NCI-H82 treated with DMSO at 0.1 percent for 48 hours (cell line): ENCODE results near the gene TSPO2.

ENCODE experiments used
- DNase-seq: peaks from one replicate; lab custom pipeline; 2025; ENCODE audit not compliant: unreplicated experiment; lab: John Stamatoyannopoulos, UW

TSPO2 gene

DNA sequence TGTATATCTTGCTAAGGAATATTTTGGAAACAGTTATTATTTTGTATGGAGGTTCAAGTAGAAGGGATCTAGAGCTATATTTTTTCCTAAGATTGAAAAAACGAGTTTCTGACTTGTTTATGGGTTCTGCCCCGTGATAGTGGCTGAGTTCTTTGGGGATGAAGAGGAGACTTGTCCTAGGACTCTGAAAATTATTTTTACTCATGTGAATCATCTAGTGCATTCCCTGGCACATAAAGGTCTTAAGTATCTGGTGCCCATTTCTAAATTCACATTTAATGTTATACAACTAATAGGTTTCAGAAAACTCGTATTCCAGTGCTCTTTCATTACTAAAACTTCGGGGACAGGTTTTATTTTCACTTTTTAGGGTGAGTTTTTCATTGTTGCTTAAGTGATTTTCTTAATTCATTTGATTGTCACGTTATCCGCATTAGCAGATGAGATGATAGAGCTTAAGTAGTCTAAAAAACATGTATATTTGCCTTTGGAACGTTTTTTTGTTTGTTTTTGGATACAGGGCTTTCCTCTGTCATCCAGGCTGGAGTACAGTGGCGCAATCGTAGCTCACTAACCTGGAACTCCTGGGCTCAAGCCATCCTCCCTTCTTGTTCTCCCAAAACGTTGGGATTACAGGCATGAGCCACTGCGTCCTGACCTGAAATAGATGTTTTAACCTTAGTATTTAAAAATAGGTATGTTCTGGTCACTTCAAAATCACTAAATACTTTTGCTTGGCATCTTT lies 32.6 kb downstream of the TSPO2 start:
- DNase-seq: no peak

DNA sequence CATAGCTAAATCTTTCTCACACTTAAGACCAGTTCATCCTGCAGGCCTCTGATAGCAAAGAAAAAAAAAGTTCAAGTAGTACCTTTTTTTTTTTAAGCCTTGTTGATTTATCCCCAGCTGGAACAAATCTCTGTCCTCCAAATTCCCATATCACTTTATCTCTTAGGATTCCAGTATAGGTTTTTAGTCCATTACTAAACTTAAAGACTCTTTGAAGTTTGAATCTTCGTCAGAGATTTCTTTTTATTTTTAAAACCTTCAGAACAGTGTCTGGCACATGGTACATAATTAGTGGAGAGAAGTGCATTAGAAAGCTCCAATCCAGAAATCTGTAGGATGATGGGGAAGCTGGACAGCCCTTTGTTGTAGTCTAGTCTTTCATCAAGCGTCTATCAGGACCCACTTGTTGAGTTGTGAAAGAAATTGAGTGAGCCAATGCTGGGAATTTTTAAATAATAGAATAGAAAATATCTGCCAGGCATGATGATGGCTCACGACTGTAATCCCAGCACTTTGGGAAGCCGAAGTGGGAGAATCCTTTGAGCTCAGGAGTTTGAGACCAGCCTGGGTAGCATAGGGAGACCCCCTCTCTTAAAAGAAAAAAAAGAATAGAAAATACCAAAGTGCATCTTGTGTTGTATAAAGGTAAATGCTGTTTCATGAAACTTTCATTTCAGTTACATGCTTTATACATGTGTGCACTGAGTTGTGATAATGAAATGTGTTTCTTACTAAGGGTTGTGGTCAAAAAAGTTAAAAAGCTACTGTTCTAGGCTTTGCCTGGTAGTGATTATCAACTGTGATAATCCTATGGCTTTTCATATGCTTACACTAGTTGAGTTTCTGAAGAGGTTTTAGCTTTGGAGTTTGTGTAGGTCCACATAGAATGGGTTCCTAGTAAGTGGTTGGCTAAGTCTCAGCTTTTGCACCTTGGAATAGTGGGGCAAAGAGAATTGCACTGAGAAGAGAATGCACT lies 33.7 kb downstream of the TSPO2 start:
- no peak for DNase-seq

- no peak for DNase-seq
These were observed 35.3 kb downstream of the TSPO2 start for GRCh38 chr6:41077536-41077935.

GRCh38 chr6:41078101-41078500 lies 35.8 kb downstream of the TSPO2 start:
- DNase-seq: no peak

- DNase-seq: no peak
These were observed 36.8 kb downstream of the TSPO2 start for GRCh38 chr6:41079080-41079479.

- no peak for DNase-seq
These were observed 38.4 kb downstream of the TSPO2 start for GRCh38 chr6:41080621-41081020.

- no peak for DNase-seq
These were observed 40.8 kb downstream of the TSPO2 start for GRCh38 chr6:41083072-41083471.

DNA sequence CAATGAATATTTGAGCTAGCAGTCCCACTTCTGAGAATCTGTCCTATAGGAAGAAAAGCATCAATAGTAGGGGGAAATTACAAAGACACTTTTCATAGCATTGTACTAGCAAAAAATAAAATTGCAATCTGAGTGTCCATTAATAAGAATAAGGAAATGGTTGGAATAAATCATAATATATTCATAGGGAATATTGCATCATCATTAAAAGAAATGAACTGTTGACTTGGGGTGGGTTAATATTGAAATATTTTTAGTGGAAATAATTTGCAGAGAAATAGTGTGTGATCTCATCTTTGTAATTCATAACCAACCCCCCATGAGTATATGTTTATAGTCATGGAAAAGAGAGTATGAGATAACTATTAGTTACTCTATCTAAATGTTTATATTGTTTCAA lies 42.9 kb downstream of the TSPO2 start:
- DNase-seq: no peak

DNA sequence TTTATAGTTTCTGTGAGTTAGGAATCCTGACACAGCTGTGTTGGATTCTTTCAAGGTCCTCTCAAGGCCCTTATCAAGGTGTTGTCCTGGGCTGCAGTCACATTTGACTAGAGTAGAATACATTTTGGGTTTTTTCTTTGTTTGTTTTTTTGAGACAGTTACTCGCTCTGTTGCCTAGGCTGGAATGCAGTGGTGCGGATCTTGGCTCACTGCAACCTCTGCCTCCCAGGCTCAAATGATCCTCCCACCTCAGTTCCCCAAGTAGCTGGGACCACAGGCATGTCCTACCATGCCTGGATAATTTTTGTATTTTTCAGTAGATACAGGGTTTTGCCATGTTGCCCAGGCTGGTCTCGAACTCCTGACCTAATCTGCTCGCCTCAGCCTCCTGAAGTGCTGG lies 46.2 kb downstream of the TSPO2 start:
- no peak for DNase-seq

DNA sequence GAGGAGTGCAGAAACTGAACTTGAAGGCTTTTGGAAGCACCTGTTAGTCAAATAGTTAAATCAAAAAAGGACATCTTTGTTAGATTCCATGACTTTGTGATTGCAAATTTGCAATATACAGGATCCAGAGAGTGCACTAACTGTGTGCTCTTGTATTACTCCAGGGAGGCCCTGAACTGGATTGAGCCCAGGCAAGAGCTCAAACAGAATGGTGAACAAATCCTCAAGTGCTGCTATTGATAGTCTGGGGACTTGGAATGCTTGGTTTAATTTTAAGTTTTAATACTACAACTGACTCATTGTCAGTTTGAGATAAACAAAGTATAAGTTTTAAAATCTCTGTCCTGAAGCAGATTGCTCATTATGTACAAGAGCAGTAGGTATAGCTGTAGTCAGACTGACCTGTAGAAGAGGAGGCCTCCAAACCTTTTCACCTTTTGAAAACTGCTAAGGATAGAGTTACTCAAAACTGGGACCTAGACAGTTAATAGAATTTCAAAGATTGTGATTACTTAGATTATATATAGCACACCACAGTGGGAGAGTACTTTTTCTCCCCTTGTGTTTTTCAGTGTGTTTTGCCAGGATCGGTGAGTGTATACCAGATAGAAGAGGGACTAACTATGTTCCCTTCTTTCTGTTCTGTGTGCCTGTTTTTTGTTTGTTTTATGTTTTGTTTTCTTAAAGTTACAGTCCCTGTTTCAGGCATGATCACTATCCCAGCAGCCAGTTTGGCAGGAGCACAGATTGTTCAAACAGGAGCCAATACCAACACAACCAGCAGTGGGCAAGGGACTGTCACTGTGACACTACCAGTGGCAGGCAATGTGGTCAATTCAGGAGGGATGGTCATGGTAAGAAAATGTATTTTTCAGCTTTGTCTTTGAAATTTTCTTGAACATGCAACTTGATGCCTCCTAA lies 48.8 kb downstream of the TSPO2 start:
- DNase-seq: no peak

GRCh38 chr6:41092421-41093140 lies 50.3 kb downstream of the TSPO2 start:
- no peak for DNase-seq

DNA sequence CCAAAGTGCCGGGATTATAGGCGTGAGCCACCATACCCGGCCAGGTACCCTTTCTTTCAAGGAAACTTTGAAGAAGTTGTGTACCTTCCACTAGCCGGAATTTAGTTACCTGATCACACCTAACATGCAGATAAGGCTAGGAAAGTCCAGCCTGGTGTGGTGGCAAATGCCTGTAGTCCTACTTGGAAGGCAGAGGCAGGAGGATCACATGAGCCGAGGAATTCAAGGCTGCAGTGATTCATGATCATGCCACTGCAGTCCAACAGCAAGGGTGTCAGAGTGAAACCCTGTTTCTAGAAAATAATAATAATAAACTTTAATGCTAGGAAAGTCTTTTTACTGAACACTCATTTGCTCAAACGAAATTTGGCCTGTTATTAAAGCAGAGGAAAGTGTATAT lies 51.5 kb downstream of the TSPO2 start:
- DNase-seq: no peak
